IMR-90 (cell line): ENCODE data around the gene DCAF15.

Experiments
- BHLHE40 ChIP-seq: fragments of 150-350 bp; IDR thresholded peaks from 2 replicates; pipeline ENCODE4 v1.6.1; 2016; ENCODE audit warnings: mild to moderate bottlenecking, low read depth, low read length
- CEBPB ChIP-seq: IDR thresholded peaks from 2 replicates; pipeline ENCODE4 v1.6.1; 2012; ENCODE audit warnings: low read depth, low read length, improper control_type of control experiment
- FOS ChIP-seq: fragments of 150-350 bp; IDR thresholded peaks from 2 replicates; pipeline ENCODE4 v1.6.1; 2016; ENCODE audit warnings: low read depth, low read length
- MAZ ChIP-seq: IDR thresholded peaks from 2 replicates; pipeline ENCODE4 v1.6.1; 2012; ENCODE audit warnings: low read depth, mild to moderate bottlenecking, low read length, improper control_type of control experiment, moderate library complexity, borderline replicate concordance
- MXI1 ChIP-seq: IDR thresholded peaks from 2 replicates; pipeline ENCODE4 v1.6.1; 2012; ENCODE audit warnings: low read depth, mild to moderate bottlenecking, low read length, moderate library complexity, borderline replicate concordance
- NFE2L2 ChIP-seq: fragments of 150-350 bp; IDR thresholded peaks from 2 replicates; pipeline ENCODE4 v1.6.1; 2016; ENCODE audit warnings: low read depth, mild to moderate bottlenecking, low read length
- POLR2A ChIP-seq: IDR thresholded peaks from 2 replicates; pipeline ENCODE4 v1.6.1; 2012; ENCODE audit warnings: mild to moderate bottlenecking, low read depth, low read length
- RAD21 ChIP-seq: IDR thresholded peaks from 2 replicates; pipeline ENCODE4 v1.6.1; 2012; ENCODE audit warnings: low read length, improper control_type of control experiment
- RCOR1 ChIP-seq: IDR thresholded peaks from 2 replicates; pipeline ENCODE4 v1.6.1; 2012; ENCODE audit warnings: mild to moderate bottlenecking, low read length, improper control_type of control experiment; ENCODE audit not compliant: insufficient replicate concordance
- SMC3 ChIP-seq: fragments of 150-350 bp; IDR thresholded peaks from 2 replicates; pipeline ENCODE4 v1.6.1; 2016; ENCODE audit warnings: low read depth, mild to moderate bottlenecking, antibody characterized with exemption, low read length, moderate library complexity
- TF ChIP-seq, protein P1 (sequence below): conservative IDR thresholded peaks from 2 replicates; pipeline ENCODE4 v1.5.1; 2012; ENCODE audit warnings: mild to moderate bottlenecking, low read depth, low read length, improper control_type of control experiment
- TF ChIP-seq, protein P2 (sequence below): fragments of 150-350 bp; IDR thresholded peaks from 2 replicates; pipeline ENCODE4 v1.6.1; 2016; ENCODE audit warnings: low read depth, mild to moderate bottlenecking, low read length, moderate library complexity, borderline replicate concordance

DNA sequence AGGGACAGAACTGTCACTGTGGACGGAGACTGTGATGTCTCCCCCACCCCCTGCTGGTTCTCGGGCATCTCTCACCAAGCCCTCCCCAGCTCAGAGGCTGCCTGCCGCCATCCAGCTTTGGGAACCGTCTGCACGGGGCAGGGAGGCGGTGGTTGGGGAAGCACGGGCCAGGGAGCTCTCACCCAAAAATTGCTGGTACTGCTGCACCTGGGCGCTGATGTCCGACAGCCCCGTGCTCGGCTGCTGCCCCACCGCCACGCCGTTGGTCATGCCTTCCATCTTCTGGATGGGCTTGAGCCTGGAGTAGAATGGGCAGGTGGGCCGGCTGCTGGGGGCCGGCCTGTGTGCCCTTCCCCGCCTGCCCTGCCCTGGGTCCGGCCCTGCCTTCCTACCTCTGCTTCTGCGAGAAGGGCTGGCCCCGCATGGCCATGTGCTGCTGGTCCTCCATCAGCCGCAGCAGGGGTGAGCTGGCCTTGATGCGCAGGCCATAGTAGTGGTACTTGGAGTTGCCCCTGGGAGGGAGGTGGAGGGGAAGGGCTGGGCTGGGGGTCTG lies 16.1 kb downstream of the DCAF15 start:
- TF ChIP-seq, protein P1, sequence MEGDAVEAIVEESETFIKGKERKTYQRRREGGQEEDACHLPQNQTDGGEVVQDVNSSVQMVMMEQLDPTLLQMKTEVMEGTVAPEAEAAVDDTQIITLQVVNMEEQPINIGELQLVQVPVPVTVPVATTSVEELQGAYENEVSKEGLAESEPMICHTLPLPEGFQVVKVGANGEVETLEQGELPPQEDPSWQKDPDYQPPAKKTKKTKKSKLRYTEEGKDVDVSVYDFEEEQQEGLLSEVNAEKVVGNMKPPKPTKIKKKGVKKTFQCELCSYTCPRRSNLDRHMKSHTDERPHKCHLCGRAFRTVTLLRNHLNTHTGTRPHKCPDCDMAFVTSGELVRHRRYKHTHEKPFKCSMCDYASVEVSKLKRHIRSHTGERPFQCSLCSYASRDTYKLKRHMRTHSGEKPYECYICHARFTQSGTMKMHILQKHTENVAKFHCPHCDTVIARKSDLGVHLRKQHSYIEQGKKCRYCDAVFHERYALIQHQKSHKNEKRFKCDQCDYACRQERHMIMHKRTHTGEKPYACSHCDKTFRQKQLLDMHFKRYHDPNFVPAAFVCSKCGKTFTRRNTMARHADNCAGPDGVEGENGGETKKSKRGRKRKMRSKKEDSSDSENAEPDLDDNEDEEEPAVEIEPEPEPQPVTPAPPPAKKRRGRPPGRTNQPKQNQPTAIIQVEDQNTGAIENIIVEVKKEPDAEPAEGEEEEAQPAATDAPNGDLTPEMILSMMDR = no peak
- no peak for TF ChIP-seq POLR2A
- no peak for TF ChIP-seq BHLHE40
- TF ChIP-seq SMC3 = no peak
- no peak for TF ChIP-seq CEBPB
- no peak for TF ChIP-seq RAD21
- TF ChIP-seq MXI1 = no peak
- TF ChIP-seq FOS = no peak
- no peak for TF ChIP-seq NFE2L2
- no peak for TF ChIP-seq RCOR1
- TF ChIP-seq MAZ = no peak
- TF ChIP-seq, protein P2, sequence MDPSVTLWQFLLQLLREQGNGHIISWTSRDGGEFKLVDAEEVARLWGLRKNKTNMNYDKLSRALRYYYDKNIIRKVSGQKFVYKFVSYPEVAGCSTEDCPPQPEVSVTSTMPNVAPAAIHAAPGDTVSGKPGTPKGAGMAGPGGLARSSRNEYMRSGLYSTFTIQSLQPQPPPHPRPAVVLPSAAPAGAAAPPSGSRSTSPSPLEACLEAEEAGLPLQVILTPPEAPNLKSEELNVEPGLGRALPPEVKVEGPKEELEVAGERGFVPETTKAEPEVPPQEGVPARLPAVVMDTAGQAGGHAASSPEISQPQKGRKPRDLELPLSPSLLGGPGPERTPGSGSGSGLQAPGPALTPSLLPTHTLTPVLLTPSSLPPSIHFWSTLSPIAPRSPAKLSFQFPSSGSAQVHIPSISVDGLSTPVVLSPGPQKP = no peak
